H9 (cell line): ENCODE results near the gene MYH2. TPM values are rescaled to one million over a fixed set of nuclear protein-coding genes. Genes with fewer than 3 reads are reported as not detected.

Experiments used
- DNase-seq: peaks from one replicate; pipeline ENCODE4 v3.0.0-alpha.2; 2017
- H2AFZ ChIP-seq: one replicate; pipeline ENCODE4 v1.6.1; 2013; ENCODE audit warnings: mild to moderate bottlenecking, low read length, control low read depth, moderate library complexity
- H2AK5ac ChIP-seq: 2 replicates; pipeline ENCODE4 v1.6.1; 2013; ENCODE audit warnings: low read length, control low read depth, mixed read lengths; ENCODE audit not compliant: insufficient read length
- H2BK120ac ChIP-seq: one replicate; pipeline ENCODE4 v1.6.1; 2013; ENCODE audit warnings: low read depth, mild to moderate bottlenecking, low read length, control low read depth, inconsistent platforms; ENCODE audit not compliant: poor library complexity, severe bottlenecking
- H2BK12ac ChIP-seq: 2 replicates; pipeline ENCODE4 v1.6.1; 2013; ENCODE audit warnings: low read length, control low read depth, mixed read lengths, low read depth; ENCODE audit not compliant: insufficient read length
- H2BK15ac ChIP-seq: 2 replicates; pipeline ENCODE4 v1.6.1; 2013; ENCODE audit warnings: low read depth, low read length, control low read depth
- H2BK20ac ChIP-seq: one replicate; pipeline ENCODE4 v1.6.1; 2013; ENCODE audit warnings: low read depth, mild to moderate bottlenecking, low read length, control low read depth, inconsistent platforms; ENCODE audit not compliant: poor library complexity, severe bottlenecking
- H2BK5ac ChIP-seq: 2 replicates; pipeline ENCODE4 v1.6.1; 2013; ENCODE audit warnings: low read length, control low read depth, mixed read lengths; ENCODE audit not compliant: insufficient read length
- H3K14ac ChIP-seq: 2 replicates; pipeline ENCODE4 v1.6.1; 2013; ENCODE audit warnings: low read length, control low read depth; ENCODE audit not compliant: insufficient read depth
- H3K18ac ChIP-seq: 2 replicates; pipeline ENCODE4 v1.6.1; 2013; ENCODE audit warnings: low read depth, mild to moderate bottlenecking, mixed read lengths, low read length, control low read depth; ENCODE audit not compliant: insufficient read length
- H3K23ac ChIP-seq: 2 replicates; pipeline ENCODE4 v1.6.1; 2013; ENCODE audit warnings: low read length, control low read depth, mixed read lengths, low read depth; ENCODE audit not compliant: insufficient read length
- H3K23me2 ChIP-seq: 2 replicates; pipeline ENCODE4 v1.6.1; 2013; ENCODE audit warnings: low read depth, mild to moderate bottlenecking, mixed read lengths, low read length, control low read depth; ENCODE audit not compliant: insufficient read length, poor library complexity, severe bottlenecking
- H3K27ac ChIP-seq: 2 replicates; pipeline ENCODE4 v1.5.1; 2013; ENCODE audit warnings: low read length, control low read depth, mixed read lengths, low read depth; ENCODE audit not compliant: insufficient read length
- H3K27me3 ChIP-seq: 2 replicates; pipeline ENCODE4 v1.6.1; 2013; ENCODE audit warnings: low read length, control low read depth, inconsistent platforms; ENCODE audit not compliant: insufficient read depth
- H3K4ac ChIP-seq: 2 replicates; pipeline ENCODE4 v1.6.1; 2013; ENCODE audit warnings: low read depth, mild to moderate bottlenecking, control low read depth, inconsistent platforms, low read length, moderate library complexity
- H3K4me1 ChIP-seq: 2 replicates; pipeline ENCODE4 v1.6.1; 2013; ENCODE audit warnings: low read length, control low read depth, inconsistent platforms; ENCODE audit not compliant: insufficient read depth
- H3K4me2 ChIP-seq: 2 replicates; pipeline ENCODE4 v1.6.1; 2013; ENCODE audit warnings: low read length, control low read depth, mixed read lengths; ENCODE audit not compliant: insufficient read length, insufficient read depth
- H3K56ac ChIP-seq: 2 replicates; pipeline ENCODE4 v1.6.1; 2013; ENCODE audit warnings: low read depth, mild to moderate bottlenecking, mixed read lengths, low read length, control low read depth; ENCODE audit not compliant: insufficient read length
- H3K79me1 ChIP-seq: 2 replicates; pipeline ENCODE4 v1.6.1; 2013; ENCODE audit warnings: low read depth, mild to moderate bottlenecking, moderate library complexity, low read length, control low read depth, inconsistent platforms; ENCODE audit not compliant: insufficient read depth, poor library complexity, severe bottlenecking
- H3K79me2 ChIP-seq: 2 replicates; pipeline ENCODE4 v1.6.1; 2013; ENCODE audit warnings: low read length, control low read depth, inconsistent platforms; ENCODE audit not compliant: insufficient read depth
- H3K9ac ChIP-seq: 2 replicates; pipeline ENCODE4 v1.6.1; 2013; ENCODE audit warnings: low read length, control low read depth, mixed read lengths; ENCODE audit not compliant: insufficient read length; ENCODE audit errors: extremely low read depth
- H3K9me3 ChIP-seq: one replicate; pipeline ENCODE4 v1.6.1; 2013; ENCODE audit warnings: low read depth, low read length, inconsistent platforms; ENCODE audit not compliant: control insufficient read depth
- H3T11ph ChIP-seq: one replicate; pipeline ENCODE4 v1.6.1; 2013; ENCODE audit warnings: mild to moderate bottlenecking, low read length, control low read depth, inconsistent platforms
- H4K20me1 ChIP-seq: one replicate; pipeline ENCODE4 v1.6.1; 2013; ENCODE audit not compliant: control insufficient read depth, insufficient read length, insufficient read depth
- H4K5ac ChIP-seq: 2 replicates; pipeline ENCODE4 v1.6.1; 2013; ENCODE audit warnings: low read depth, mild to moderate bottlenecking, mixed read lengths, low read length, control low read depth; ENCODE audit not compliant: insufficient read length
- H4K8ac ChIP-seq: replicated peaks from 2 replicates; pipeline ENCODE4 v1.6.1; 2013; ENCODE audit warnings: low read length, control low read depth, mixed read lengths, low read depth; ENCODE audit not compliant: insufficient read length
- H4K91ac ChIP-seq: 2 replicates; pipeline ENCODE4 v1.6.1; 2013; ENCODE audit warnings: low read depth, mild to moderate bottlenecking, moderate library complexity, mixed read lengths, low read length, control low read depth; ENCODE audit not compliant: insufficient read length
- H3K27ac Mint-ChIP-seq, 3 experiments: 2 replicates in 2 of 3; 3 replicates in 1 of 3; pipeline ENCODE4 v1.8.0; 2020 to 2021; ENCODE audit warnings: mixed read lengths in 3 of 3, mild to moderate bottlenecking in 1 of 3, moderate library complexity in 1 of 3
- H3K27me3 Mint-ChIP-seq: 2 replicates; pipeline ENCODE4 v1.8.0; 2021; ENCODE audit warnings: low read depth, mild to moderate bottlenecking, moderate library complexity, mixed read lengths
- H3K36me3 Mint-ChIP-seq, 3 experiments: 2 replicates in 2 of 3; 3 replicates in 1 of 3; pipeline ENCODE4 v1.8.0; 2020 to 2021; ENCODE audit warnings: low read depth in 3 of 3, mixed read lengths in 3 of 3; ENCODE audit not compliant: insufficient read depth in 1 of 3
- H3K4me1 Mint-ChIP-seq, 2 experiments: 2 replicates each; pipeline ENCODE4 v1.8.0; 2020; ENCODE audit warnings: mixed read lengths in 2 of 2
- H3K4me3 Mint-ChIP-seq, 2 experiments: 2 replicates in 1 of 2; 3 replicates in 1 of 2; pipeline ENCODE4 v1.8.0; 2020 to 2021; ENCODE audit warnings: mild to moderate bottlenecking in 2 of 2, mixed read lengths in 2 of 2, moderate library complexity in 1 of 2
- H3K9me3 Mint-ChIP-seq, 2 experiments: 2 replicates in 1 of 2; 3 replicates in 1 of 2; pipeline ENCODE4 v1.8.0; 2020; ENCODE audit warnings: mild to moderate bottlenecking in 2 of 2, mixed read lengths in 2 of 2, moderate library complexity in 1 of 2
- WGBS: extraction: QIAGEN DNeasy Blood & Tissue Kit; methylation state at CpG from one replicate; pipeline ENCODE4 v1.1.7; 2013; ENCODE audit warnings: missing lambda C conversion rate, low lambda C conversion rate, mixed read lengths; ENCODE audit not compliant: insufficient read length; ENCODE audit errors: extremely low coverage; 5-methylcytosine and 5-hydroxymethylcytosine counted together
- total RNA-seq: library from RNA; stranded (reverse); gene quantifications from 2 replicates; pipeline ENCODE4 v1.2.1, GENCODE V29; 2021
- TF ChIP-seq, protein P1 (sequence below): fragments of 200-600 bp; sonication (generic); conservative IDR thresholded peaks from 3 replicates; pipeline ENCODE4 v1.8.0; 2021; ENCODE audit warnings: antibody characterized with exemption, mild to moderate bottlenecking

Gene MYH2
- total RNA-seq, 1 experiment from 2014 or later, result 0.68 TPM

DNA sequence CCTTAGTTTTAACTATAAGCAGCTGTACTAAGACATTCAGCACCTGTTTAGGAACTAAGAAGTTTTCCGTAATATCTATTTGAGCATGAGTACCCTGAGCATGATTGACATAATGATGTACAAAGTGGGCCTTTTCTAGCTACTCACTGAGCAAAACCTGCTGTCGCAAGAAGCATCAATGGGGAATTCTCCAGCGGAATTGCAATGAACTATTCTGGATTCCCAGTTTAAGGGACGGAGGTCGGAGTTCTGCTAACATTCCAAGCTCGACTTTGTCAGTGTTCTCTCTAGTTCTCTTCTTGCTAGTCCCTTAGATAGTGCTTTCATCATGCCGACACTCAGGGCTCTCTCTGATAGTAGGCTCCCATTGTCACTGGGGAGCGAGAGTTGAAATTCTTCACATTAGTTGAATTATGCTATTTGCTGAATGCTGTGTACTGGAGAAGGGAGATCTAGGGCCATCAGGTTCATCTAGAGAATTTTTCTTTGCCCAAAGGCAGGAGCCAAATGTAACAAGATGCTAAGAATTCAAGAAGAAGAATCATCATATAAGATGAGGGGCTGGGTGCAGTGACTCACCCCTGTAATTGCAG, 40.2 kb upstream of the MYH2 start:
- no peaks in the 10 kb centered on the region for H3K27me3 ChIP-seq
- no peak overlapping the region for H2BK15ac ChIP-seq
- no peaks in the 10 kb centered on the region for H3K23me2 ChIP-seq
- no peak overlapping the region for H3K23ac ChIP-seq
- H4K8ac ChIP-seq, result no peak overlapping the region
- H3K14ac ChIP-seq, result no peak overlapping the region
- Mint-ChIP-seq H3K9me3 (peaks cover 0 to 5% of the 10 kb centered on the region in 2 experiments; a peak in 3 of 5 replicates), H3K27me3 (no peaks in the 10 kb centered on the region), H3K4me1 (no peaks in the 10 kb centered on the region), H3K36me3 (peaks cover 0 to 2% (median 0%) of the 10 kb centered on the region in 3 experiments; a peak in 2 of 7 replicates), H3K4me3 (no peak overlapping the region), H3K27ac (no peak overlapping the region; a peak in 1 of 7 replicates)
- no peaks in the 10 kb centered on the region for H3K9me3 ChIP-seq
- H3K4ac ChIP-seq, result no peak overlapping the region
- H4K5ac ChIP-seq, result no peak overlapping the region
- no peak overlapping the region for H3K4me2 ChIP-seq
- DNase-seq, result no peak
- TF ChIP-seq, protein P1, sequence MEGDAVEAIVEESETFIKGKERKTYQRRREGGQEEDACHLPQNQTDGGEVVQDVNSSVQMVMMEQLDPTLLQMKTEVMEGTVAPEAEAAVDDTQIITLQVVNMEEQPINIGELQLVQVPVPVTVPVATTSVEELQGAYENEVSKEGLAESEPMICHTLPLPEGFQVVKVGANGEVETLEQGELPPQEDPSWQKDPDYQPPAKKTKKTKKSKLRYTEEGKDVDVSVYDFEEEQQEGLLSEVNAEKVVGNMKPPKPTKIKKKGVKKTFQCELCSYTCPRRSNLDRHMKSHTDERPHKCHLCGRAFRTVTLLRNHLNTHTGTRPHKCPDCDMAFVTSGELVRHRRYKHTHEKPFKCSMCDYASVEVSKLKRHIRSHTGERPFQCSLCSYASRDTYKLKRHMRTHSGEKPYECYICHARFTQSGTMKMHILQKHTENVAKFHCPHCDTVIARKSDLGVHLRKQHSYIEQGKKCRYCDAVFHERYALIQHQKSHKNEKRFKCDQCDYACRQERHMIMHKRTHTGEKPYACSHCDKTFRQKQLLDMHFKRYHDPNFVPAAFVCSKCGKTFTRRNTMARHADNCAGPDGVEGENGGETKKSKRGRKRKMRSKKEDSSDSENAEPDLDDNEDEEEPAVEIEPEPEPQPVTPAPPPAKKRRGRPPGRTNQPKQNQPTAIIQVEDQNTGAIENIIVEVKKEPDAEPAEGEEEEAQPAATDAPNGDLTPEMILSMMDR, result no peak
- no peak overlapping the region for H2BK120ac ChIP-seq
- no peak overlapping the region for H2BK12ac ChIP-seq
- H3K56ac ChIP-seq, result no peak overlapping the region
- no CpG with 5 or more reads among the region's 8 CpGs for WGBS
- H3K9ac ChIP-seq, result no peak overlapping the region
- no peak overlapping the region for H2BK5ac ChIP-seq
- no peak overlapping the region for H3T11ph ChIP-seq
- no peaks in the 10 kb centered on the region for H4K20me1 ChIP-seq
- H3K18ac ChIP-seq, result no peak overlapping the region
- H3K4me1 ChIP-seq, result no peaks in the 10 kb centered on the region
- no peaks in the 10 kb centered on the region for H3K79me1 ChIP-seq
- no peak overlapping the region for H3K27ac ChIP-seq
- H2BK20ac ChIP-seq, result no peak overlapping the region
- H4K91ac ChIP-seq, result no peak overlapping the region
- no peak overlapping the region for H2AK5ac ChIP-seq
- H2AFZ ChIP-seq, result no peak overlapping the region
- H3K79me2 ChIP-seq, result no peaks in the 10 kb centered on the region
